ENCODE data around the gene CHSY1. TPM values are rescaled to one million over a fixed set of nuclear protein-coding genes. Genes with fewer than 3 reads are reported as not detected.
A peak's percentile ranks its signal among the peaks of the same experiment; 100 is the strongest.
"Not testable (repeated sequence)": the region's sequence is repeated elsewhere in the genome, so short reads cannot be mapped to it uniquely, and the experiment has no call there.

Gene CHSY1
- total RNA-seq, 1 donor, result 40.9 TPM

DNA sequence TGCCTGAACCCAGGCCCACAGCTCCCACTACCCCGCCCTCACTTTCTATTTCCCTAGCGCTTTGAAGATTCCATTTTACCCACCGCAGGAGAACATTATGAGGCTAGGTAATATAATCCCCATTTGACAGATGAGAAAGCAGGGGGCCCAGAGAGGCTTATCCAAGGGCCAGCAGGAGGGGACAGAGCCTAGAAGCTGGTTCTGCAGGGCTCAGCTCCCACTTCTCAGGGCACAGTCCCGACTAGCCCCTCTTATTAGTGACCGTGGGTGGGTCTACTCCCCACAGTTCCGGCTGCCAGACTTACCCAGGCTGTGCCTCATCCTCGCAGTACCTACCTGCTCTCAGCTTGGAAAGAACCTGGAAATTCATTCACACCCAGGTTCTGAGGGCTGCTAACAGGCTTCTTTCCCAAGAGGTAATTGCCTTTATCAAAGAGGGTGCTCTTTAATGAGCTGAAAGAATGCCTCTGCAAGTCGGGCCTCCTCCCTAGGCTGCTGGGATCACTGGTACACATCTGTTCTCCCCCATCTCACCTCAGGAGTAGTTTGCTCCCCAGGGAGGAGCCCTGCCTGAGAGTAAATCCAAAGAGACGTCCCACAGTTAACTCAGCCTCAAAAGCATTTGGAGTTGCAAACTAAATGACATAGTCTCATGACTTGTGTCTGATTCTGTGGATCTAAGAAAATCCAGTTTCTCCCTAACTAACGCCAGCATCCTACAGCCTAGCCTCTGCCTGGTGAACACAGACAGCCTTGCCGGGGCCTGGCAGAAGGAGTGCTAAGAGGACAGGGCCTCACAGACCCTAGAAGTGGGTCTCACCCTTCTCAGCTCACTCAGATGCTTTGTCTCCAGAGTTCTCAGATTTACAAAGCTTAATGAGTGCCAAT is 125.0 kb downstream of the CHSY1 start:
- TF ChIP-seq, protein P1, sequence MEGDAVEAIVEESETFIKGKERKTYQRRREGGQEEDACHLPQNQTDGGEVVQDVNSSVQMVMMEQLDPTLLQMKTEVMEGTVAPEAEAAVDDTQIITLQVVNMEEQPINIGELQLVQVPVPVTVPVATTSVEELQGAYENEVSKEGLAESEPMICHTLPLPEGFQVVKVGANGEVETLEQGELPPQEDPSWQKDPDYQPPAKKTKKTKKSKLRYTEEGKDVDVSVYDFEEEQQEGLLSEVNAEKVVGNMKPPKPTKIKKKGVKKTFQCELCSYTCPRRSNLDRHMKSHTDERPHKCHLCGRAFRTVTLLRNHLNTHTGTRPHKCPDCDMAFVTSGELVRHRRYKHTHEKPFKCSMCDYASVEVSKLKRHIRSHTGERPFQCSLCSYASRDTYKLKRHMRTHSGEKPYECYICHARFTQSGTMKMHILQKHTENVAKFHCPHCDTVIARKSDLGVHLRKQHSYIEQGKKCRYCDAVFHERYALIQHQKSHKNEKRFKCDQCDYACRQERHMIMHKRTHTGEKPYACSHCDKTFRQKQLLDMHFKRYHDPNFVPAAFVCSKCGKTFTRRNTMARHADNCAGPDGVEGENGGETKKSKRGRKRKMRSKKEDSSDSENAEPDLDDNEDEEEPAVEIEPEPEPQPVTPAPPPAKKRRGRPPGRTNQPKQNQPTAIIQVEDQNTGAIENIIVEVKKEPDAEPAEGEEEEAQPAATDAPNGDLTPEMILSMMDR (IDR thresholded peaks at IDR 0.05; ENCODE audit: insufficient read depth, low read length), result no peak
- DNase-seq (ENCODE audit: low read depth), result peak; percentile 77
- no peak overlapping the region for H3K4me3 ChIP-seq (ENCODE audit: low read depth, low read length)

DNA sequence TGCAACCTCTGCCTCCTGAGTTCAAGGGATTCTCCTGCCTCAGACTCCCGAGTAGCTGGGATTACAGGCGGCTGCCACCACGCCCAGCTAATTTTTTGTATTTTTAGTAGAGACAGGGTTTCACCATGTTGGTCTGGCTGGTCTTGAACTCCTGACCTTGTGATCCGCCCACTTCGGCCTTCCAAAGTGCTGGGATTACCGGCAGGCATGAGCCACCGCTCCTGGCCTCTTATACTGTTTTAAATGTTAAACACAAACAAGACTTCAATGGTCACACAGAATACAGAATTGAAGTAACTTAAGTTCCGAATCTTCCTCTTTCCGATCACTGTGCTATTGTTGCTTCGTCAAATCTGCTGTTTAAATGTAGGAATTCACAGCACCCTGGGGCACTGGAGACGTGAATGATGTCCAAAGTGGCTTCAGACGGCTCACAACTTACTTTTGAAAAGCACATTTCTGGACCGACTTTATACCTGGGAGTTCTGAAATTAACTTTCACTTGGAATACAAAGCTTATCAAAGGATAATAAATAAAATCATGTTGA is 125.9 kb downstream of the CHSY1 start:
- DNase-seq (ENCODE audit: low read depth); H3K4me3 ChIP-seq (ENCODE audit: low read depth, low read length): not testable (repeated sequence)

Other genes with a start within 250 kb of the CHSY1 start
- 52.7 and 65.3 TPM in 2 replicates for gene SELENOS, start 25.4 kb upstream of the CHSY1 start, total RNA-seq (ENCODE audit: low replicate concordance)
- gene SNRPA1, start 43.2 kb upstream of the CHSY1 start, total RNA-seq (ENCODE audit: low replicate concordance), result 17.5 and 26.2 TPM in 2 replicates
- gene PCSK6, start 237.7 kb upstream of the CHSY1 start, total RNA-seq (ENCODE audit: low replicate concordance), result 0.81 TPM in 1 of 2 replicates, not detected in the other